Measurements from ENCODE around the gene TRIM26.

Gene TRIM26

DNA sequence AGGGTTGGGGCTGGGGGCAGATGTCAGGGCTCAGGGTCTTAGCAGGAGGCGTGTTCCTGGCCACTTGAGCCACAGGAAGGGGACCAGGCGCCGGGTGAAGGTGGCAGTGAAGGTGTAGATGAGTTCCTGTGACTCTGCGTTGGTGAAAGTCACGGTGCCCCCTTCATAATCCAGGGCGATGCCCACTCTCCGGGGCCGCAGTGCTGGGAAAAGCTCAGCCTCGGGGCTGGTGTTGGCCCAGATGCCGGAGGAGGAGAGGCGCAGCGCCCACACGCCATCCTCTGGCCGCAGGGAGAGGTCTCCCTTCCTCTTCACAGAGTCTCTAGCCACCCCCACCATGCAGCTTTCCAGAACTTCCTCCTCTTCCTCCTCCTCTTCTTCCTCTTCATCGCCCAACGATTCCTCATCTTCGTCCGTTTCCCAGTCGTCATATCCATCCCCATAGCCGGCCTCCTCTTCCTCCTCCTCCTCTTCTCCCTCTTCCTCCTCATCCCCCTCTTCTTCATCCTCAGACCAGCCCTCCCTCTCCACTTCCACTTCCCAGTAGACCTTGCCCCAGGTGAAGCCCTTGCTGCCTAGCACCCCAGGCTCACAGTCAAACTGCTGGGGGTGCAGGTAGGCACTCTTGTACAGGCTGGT, 27.2 kb downstream of the TRIM26 start:
- DNase-seq (ENCODE audit: low read depth): no peak
- no peak overlapping the region for H3K4me3 ChIP-seq (ENCODE audit: control insufficient read depth, low read depth, low read length)
- no peak for TF ChIP-seq CTCF (IDR thresholded peaks at IDR 0.05; ENCODE audit: control insufficient read depth, insufficient read depth, low read depth, low read length, missing control alignments)

DNA sequence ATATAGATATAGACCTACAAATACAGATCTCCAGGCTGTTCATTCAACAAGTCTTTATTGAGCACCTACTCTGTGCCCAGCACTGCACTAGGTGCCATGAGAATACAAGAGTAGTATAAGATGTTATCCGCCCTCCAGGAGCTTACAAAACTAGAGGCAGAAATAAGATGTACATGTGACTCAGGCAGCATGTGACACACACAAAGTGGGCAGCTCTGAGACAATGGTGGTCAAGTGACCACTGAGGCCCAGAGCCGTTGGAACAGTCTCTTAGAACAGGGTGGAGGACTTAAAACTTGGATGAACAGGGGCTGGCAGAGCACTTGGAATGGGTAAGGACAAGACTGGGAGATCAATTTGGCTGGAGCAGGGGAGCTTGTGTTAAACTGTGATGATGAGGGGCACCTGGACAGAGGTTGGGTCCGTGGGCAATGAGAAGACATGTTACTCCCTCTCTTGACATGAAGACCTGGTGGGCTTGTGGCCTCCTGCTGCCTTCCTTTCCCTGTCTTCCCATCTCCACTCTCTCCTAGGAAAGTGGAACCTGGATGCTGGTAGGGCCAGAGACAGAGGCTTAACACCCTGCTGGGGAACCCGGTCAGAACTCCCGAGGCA, 28.7 kb downstream of the TRIM26 start:
- DNase-seq (ENCODE audit: low read depth): no peak
- no peak overlapping the region for H3K4me3 ChIP-seq (ENCODE audit: control insufficient read depth, low read depth, low read length)
- no peak for TF ChIP-seq CTCF (IDR thresholded peaks at IDR 0.05; ENCODE audit: control insufficient read depth, insufficient read depth, low read depth, low read length, missing control alignments)

DNA sequence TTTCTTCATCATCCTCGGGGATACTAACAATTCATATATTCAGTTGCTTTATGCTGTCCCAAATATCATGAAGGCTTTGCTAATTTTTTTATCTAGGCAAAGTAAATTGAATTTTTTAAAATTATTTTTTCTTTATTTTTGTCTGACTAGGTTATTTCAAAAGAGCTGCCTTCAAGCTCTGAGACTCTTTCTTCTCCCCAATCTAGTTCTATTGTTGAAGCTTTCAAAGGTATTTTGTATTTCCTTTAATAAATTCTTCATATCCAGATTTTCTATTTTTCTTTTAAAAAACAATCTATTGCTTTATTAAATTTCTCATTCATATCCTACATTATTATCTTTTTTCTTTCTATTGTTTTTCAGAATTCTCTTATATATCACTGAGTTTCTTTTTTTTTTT, 33.1 kb downstream of the TRIM26 start:
- no peak for TF ChIP-seq CTCF (IDR thresholded peaks at IDR 0.05; ENCODE audit: control insufficient read depth, insufficient read depth, low read depth, low read length, missing control alignments)
- no peak overlapping the region for H3K4me3 ChIP-seq (ENCODE audit: control insufficient read depth, low read depth, low read length)
- no peak for DNase-seq (ENCODE audit: low read depth)

DNA sequence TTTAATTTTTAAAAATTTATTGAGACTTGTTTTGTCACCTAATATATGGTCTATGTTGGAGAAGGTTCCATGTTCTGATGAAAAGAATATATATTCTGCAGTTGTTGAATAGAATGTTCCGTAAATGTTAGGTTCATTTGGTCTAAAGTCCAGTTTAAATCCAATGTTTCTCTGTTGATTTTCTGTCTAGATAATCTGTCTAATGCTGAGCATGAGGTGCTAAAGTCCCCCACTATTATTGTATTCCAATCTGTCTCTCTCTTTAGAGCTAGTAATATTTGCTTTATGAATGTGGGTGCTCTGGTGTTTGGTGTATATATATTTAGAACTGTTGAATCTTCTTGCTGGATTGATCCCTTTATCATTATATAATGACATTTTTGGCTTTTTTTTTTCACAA, 34.4 kb downstream of the TRIM26 start:
- H3K4me3 ChIP-seq (ENCODE audit: control insufficient read depth, low read depth, low read length): no peak overlapping the region
- no peak for TF ChIP-seq CTCF (IDR thresholded peaks at IDR 0.05; ENCODE audit: control insufficient read depth, insufficient read depth, low read depth, low read length, missing control alignments)
- DNase-seq (ENCODE audit: low read depth): no peak

GRCh38 chr6:30175765-30176164, 37.4 kb downstream of the TRIM26 start:
- no peak for TF ChIP-seq CTCF (IDR thresholded peaks at IDR 0.05; ENCODE audit: control insufficient read depth, insufficient read depth, low read depth, low read length, missing control alignments)
- no peak overlapping the region for H3K4me3 ChIP-seq (ENCODE audit: control insufficient read depth, low read depth, low read length)
- DNase-seq (ENCODE audit: low read depth): no peak

- DNase-seq (ENCODE audit: low read depth): no peak
- H3K4me3 ChIP-seq (ENCODE audit: control insufficient read depth, low read depth, low read length): no peak overlapping the region
These were observed 40.5 kb downstream of the TRIM26 start for GRCh38 chr6:30172681-30173080.

More at GRCh38 chr6:30172681-30173080, 40.5 kb downstream of the TRIM26 start:
- TF ChIP-seq CTCF (IDR thresholded peaks at IDR 0.05; ENCODE audit: control insufficient read depth, insufficient read depth, low read depth, low read length, missing control alignments): no peak
